Measurements from ENCODE around the gene GLT8D1.

DNA sequence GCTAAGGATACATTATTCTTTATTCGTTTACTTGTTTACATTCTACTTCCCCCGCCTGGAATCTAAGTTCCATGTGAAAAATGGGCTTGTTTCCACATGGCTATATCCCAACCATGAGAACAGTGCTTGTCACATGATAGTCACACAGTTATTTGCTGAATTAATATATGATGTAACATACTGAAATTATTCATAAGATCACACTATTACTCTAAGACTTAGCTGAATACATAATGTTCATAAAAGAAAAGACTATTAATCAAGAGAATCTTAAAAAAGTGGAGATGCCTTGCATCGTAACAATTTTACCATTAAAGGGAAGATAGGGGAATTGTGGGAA lies 26.4 kb downstream of the GLT8D1 start:
- TF ChIP-seq, protein P1, sequence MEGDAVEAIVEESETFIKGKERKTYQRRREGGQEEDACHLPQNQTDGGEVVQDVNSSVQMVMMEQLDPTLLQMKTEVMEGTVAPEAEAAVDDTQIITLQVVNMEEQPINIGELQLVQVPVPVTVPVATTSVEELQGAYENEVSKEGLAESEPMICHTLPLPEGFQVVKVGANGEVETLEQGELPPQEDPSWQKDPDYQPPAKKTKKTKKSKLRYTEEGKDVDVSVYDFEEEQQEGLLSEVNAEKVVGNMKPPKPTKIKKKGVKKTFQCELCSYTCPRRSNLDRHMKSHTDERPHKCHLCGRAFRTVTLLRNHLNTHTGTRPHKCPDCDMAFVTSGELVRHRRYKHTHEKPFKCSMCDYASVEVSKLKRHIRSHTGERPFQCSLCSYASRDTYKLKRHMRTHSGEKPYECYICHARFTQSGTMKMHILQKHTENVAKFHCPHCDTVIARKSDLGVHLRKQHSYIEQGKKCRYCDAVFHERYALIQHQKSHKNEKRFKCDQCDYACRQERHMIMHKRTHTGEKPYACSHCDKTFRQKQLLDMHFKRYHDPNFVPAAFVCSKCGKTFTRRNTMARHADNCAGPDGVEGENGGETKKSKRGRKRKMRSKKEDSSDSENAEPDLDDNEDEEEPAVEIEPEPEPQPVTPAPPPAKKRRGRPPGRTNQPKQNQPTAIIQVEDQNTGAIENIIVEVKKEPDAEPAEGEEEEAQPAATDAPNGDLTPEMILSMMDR (conservative IDR thresholded peaks at IDR 0.05; ENCODE audit: low read depth, low read length): no peak
- no peak for TF ChIP-seq EZH2 (IDR thresholded peaks at IDR 0.05; ENCODE audit: borderline replicate concordance, low read depth, low read length, poor library complexity, severe bottlenecking)
